ENCODE data around the gene EXOC5. TPM values are rescaled to one million over a fixed set of nuclear protein-coding genes. Genes with fewer than 3 reads are reported as not detected.

The EXOC5 gene
- polyA plus RNA-seq, 3 donors, result 7.9 to 52.5 (median 49.9) TPM

- peaks cover 63 to 83% of the 10 kb centered on the region in 2 donors for H3K36me3 Mint-ChIP-seq
- Histone ChIP-seq H3K4me3 (replicated peaks in 1 of 3; ENCODE audit: low read depth in 2 of 3, low read length in 3 of 3) (no peak overlapping the region), H3K27me3 (ENCODE audit: control insufficient read depth in 2 of 2, insufficient read depth in 2 of 2, low read length in 2 of 2) (no peaks in the 10 kb centered on the region), H3K9me3 (replicated peaks in 1 of 2; ENCODE audit: control insufficient read depth in 1 of 2, insufficient read depth in 1 of 2, low read length in 2 of 2) (no peaks in the 10 kb centered on the region), H2AFZ (ENCODE audit: insufficient read depth, low read depth, low read length, poor library complexity, severe bottlenecking) (no peak overlapping the region), H3K79me2 (ENCODE audit: insufficient read depth, low read length) (no peaks in the 10 kb centered on the region), H3K9ac (ENCODE audit: insufficient read depth, low read length, poor library complexity, severe bottlenecking) (no peak overlapping the region), H4K20me1 (ENCODE audit: insufficient read depth, low read length) (no peaks in the 10 kb centered on the region), H3K4me1 (ENCODE audit: control insufficient read depth in 1 of 2, insufficient read depth in 2 of 2, low read length in 2 of 2) (peaks cover 0 to 6% of the 10 kb centered on the region in 2 donors), H3K4me2 (replicated peaks; ENCODE audit: extremely low read depth, low read length, poor library complexity, severe bottlenecking) (no peak overlapping the region), H3K36me3 (replicated peaks in 1 of 2; ENCODE audit: control insufficient read depth in 1 of 2, insufficient read depth in 2 of 2, low read length in 2 of 2) (peaks cover 31 to 80% of the 10 kb centered on the region in 2 donors), H3K27ac (ENCODE audit: low read depth in 1 of 2, low read length in 2 of 2) (no peak overlapping the region)
- no CpG with 5 or more reads among the region's 2 CpGs for WGBS (ENCODE audit: insufficient coverage)
- intact Hi-C loops (cut with micrococcal nuclease), result no loop called here
- H3K4me3 Mint-ChIP-seq, result no peak overlapping the region
- no peaks in the 10 kb centered on the region for H3K27me3 Mint-ChIP-seq (ENCODE audit: low read depth in 3 of 3)
- H3K27ac Mint-ChIP-seq, result no peak overlapping the region
- TF ChIP-seq CTCF (IDR thresholded peaks at IDR 0.05), result no peak
- H3K9me3 Mint-ChIP-seq, result peaks cover 0 to 3% (median 0%) of the 10 kb centered on the region in 7 donors
- no peak for DNase-seq
- H3K4me1 Mint-ChIP-seq, result peaks cover 10% of the 10 kb centered on the region
These were observed 41.6 kb downstream of the EXOC5 start for GRCh38 chr14:57227083-57227482.

DNA sequence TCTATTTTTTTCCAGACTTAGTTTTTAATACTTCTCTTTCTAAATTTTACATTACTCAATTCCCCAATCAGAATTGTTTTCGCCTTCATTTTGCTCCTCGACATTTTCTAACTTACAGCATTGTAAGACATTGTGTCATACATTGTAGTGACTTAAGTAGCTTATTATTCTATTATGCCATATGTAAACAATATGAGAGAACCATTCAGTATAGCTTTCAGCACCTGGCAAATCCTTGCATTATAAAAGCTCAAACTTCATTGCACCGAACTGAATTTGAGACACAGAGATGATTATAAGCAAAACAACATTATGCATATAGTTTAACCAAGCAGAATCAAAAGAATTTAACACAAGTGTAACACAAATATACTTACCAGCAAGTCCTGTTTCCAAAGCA is 46.8 kb downstream of the EXOC5 start:
- H3K4me3 Mint-ChIP-seq, result no peak overlapping the region
- peaks cover 61 to 85% of the 10 kb centered on the region in 2 donors for H3K36me3 Mint-ChIP-seq
- Histone ChIP-seq H3K4me2 (replicated peaks; ENCODE audit: extremely low read depth, low read length, poor library complexity, severe bottlenecking) (no peak overlapping the region), H3K79me2 (ENCODE audit: insufficient read depth, low read length) (no peaks in the 10 kb centered on the region), H3K4me1 (ENCODE audit: control insufficient read depth in 1 of 2, insufficient read depth in 2 of 2, low read length in 2 of 2) (no peaks in the 10 kb centered on the region), H3K27me3 (ENCODE audit: control insufficient read depth in 2 of 2, insufficient read depth in 2 of 2, low read length in 2 of 2) (no peaks in the 10 kb centered on the region), H3K4me3 (replicated peaks in 1 of 3; ENCODE audit: low read depth in 2 of 3, low read length in 3 of 3) (no peak overlapping the region), H3K9me3 (replicated peaks in 1 of 2; ENCODE audit: control insufficient read depth in 1 of 2, insufficient read depth in 1 of 2, low read length in 2 of 2) (no peaks in the 10 kb centered on the region), H2AFZ (ENCODE audit: insufficient read depth, low read depth, low read length, poor library complexity, severe bottlenecking) (no peak overlapping the region), H3K27ac (ENCODE audit: low read depth in 1 of 2, low read length in 2 of 2) (no peak overlapping the region), H3K9ac (ENCODE audit: insufficient read depth, low read length, poor library complexity, severe bottlenecking) (no peak overlapping the region), H3K36me3 (replicated peaks in 1 of 2; ENCODE audit: control insufficient read depth in 1 of 2, insufficient read depth in 2 of 2, low read length in 2 of 2) (peaks cover 35 to 78% of the 10 kb centered on the region in 2 donors), H4K20me1 (ENCODE audit: insufficient read depth, low read length) (no peaks in the 10 kb centered on the region)
- TF ChIP-seq CTCF (IDR thresholded peaks at IDR 0.05), result no peak
- H3K9me3 Mint-ChIP-seq, result no peaks in the 10 kb centered on the region
- H3K4me1 Mint-ChIP-seq, result peaks cover 3% of the 10 kb centered on the region
- no peaks in the 10 kb centered on the region for H3K27me3 Mint-ChIP-seq (ENCODE audit: low read depth in 3 of 3)
- no peak overlapping the region for H3K27ac Mint-ChIP-seq
- no CpG with 5 or more reads among the region's 3 CpGs for WGBS (ENCODE audit: insufficient coverage)
- intact Hi-C loops (cut with micrococcal nuclease), result no loop called here
- DNase-seq, result no peak

All from CD14-positive monocyte (primary cell).